Stimulated activated CD8-positive, alpha-beta memory T cell treated with anti-CD3 and anti-CD28 coated beads, Interleukin-4, amount 100 ng/mL, for 48 hours (primary cell): Measurements from ENCODE around the gene CCDC107.
"Not testable (repeated sequence)": the region's sequence is repeated elsewhere in the genome, so short reads cannot be mapped to it uniquely, and the experiment has no call there.

Source experiments
- DNase-seq: peaks from one replicate; pipeline ENCODE4 v3.0.0-alpha.2; 2020

CCDC107 gene

DNA sequence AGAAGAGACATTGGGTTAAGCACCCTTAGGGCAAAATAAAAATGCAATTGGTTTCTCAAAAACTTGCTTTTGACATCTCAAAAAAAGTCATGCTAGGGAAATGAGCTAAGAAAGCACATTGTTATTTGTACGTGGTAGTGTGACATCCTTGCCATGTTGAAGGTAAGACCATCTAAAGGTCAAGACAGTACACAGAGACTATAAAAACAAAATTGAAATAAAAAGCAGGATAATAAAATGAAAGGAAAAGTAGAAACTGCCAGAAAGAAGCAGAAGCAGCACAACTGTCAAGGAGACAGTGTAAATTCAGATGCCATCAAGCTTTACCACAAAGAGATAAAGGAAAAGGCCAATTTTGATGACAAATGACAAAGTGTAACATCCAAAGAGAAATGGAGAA is 18.9 kb upstream of the CCDC107 start:
- DNase-seq: not testable (repeated sequence)

DNA sequence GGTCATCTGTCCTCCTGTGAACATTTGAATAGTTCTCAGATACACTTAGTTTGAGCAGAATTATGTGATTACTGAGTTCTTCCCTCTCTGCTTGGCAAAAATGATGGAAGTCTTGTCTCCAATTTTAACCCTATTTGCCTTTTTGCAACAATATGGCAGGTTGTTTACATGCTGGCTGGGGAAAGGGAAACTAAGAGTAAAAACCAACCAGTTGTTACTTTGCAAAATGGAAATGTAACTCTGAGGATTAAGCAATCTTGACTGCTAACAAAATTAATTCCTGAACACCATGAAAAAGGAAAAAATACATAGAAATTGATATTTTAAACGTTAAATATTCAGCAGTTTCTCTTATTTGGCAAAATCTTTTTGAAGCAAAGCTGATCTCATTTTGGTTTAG is 18.5 kb upstream of the CCDC107 start:
- DNase-seq: no peak

DNA sequence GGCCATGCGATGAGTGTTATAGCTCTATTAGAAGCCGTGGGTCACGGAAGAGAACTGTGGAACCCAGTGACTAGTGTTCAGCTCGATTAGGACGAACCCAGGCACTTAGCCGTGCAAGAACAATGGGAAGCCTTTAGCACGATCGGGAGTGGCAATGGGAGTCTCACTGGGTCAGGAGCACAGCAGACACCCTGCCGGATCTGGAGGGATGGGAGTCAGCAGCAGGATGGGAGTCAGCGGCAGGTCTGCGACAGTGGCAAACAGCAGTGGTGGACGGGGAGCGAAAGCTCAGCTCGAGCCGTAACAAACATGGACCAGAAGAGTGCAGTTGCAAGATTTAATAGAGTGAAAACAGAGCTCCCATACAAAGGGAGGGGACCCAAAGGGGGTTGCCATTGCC is 17.7 kb upstream of the CCDC107 start:
- DNase-seq: not testable (repeated sequence)

DNA sequence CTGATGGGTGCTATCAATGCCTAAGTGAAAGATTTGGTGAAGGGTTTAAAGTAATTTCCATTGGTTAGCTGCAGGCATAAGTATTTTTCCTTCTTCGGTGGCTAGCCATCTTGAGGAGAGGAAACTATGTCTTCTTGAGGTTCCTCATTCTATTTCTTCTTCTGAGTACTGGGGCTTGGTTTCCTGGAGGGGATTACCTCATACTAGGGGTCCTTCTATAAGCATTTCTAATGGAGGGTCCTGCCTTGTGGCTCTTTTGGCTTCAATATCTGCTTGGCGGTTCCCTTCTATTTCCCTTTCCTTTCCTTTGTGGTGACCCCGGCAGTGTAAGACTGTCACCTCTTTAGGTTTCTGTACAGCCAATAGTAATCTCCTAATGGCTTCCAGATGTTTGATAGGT is 16.6 kb upstream of the CCDC107 start:
- not testable (repeated sequence) for DNase-seq

DNA sequence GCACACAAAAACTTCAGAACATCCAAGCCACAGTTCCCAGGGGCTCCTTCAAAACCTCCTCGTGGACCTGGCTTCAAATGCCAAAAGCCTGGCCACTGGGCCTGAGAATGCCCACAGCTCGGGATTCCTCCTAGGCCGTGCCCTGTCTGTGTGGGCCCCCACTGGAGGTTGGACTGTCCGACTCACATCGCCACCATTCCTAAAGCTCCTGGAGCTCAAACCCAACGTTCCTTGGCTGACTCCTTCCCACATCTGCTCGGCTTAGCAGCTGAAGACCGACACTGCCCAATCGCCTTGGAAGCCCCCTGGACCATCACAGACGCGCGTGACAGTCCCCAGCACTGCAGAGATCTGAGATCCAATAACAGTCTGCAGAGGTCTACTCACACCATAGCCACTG is 15.0 kb upstream of the CCDC107 start:
- DNase-seq: no peak

DNA sequence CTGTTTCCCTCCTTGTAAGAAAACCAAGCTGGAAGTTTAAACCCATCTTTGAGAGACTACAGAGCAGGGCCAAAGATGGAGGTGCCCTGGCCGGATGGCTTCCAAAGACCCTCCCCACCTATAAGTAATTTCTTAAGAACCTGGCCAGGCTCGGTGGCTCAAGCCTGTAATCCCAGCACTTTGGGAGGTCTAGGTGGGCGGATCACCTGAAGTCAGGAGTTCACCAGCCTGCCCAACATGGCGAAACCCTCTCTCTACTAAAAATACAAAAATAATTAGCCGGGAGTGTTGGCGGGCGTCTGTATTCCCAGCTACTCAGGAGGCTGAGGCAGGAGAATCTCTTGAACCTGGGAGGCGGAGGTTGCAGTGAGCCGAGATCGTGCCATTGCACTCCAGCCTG is 12.4 kb upstream of the CCDC107 start:
- not testable (repeated sequence) for DNase-seq

DNA sequence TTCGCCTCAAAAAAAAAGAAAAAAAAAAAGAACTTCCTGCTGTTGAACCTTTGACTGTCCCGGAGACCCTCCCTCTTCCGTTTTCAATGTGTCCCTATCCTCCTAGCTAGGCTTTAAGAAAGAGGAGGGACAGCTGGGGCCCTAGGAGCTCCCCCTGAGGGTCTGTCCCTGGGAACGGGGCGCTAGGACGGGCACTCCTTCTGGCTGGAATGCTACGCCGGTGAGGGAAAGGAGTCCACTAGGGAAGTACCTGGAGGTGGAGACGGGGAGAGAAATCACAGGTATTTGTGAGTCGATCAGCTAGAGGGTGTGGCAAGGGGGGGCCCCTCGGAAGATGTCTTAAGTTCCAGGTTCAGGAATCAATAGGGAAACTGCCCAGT is 11.9 kb upstream of the CCDC107 start:
- no peak for DNase-seq

DNA sequence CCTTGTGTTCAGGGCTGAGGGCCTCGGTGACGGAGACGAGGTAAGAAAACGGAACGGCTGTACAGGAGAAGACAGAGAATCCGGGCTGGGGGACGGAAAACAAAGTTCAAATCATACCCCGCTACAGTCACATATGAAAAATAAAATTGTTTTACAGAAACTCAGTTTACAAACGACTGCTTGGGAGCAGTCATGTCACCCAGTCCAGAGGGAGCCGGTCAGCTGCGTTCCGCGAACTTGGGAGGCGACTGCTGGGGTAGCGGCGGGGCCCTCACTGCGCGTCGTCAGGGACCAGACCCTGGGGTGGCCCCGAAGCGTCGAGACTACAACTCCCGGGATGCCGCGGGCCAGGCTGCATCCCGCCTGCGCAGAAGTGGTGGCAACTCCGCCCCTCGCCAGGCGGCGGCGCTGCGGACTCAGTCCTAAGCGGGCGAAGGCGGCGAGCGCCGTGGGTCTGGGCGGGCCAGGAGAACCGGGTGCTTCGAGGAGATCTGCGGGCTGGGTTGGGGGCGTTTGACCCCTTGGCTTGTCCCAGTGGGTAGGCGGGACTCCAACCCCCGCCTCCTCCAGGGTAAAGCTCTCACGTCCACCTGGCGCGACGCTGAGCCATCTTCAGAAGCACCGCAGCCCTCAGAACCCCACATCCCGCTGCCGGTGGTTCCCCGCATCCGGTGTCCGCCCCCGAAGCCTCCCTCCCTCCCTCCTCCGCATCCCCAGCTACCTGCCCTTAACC is 11.4 kb upstream of the CCDC107 start:
- DNase-seq: peak; percentile 94

DNA sequence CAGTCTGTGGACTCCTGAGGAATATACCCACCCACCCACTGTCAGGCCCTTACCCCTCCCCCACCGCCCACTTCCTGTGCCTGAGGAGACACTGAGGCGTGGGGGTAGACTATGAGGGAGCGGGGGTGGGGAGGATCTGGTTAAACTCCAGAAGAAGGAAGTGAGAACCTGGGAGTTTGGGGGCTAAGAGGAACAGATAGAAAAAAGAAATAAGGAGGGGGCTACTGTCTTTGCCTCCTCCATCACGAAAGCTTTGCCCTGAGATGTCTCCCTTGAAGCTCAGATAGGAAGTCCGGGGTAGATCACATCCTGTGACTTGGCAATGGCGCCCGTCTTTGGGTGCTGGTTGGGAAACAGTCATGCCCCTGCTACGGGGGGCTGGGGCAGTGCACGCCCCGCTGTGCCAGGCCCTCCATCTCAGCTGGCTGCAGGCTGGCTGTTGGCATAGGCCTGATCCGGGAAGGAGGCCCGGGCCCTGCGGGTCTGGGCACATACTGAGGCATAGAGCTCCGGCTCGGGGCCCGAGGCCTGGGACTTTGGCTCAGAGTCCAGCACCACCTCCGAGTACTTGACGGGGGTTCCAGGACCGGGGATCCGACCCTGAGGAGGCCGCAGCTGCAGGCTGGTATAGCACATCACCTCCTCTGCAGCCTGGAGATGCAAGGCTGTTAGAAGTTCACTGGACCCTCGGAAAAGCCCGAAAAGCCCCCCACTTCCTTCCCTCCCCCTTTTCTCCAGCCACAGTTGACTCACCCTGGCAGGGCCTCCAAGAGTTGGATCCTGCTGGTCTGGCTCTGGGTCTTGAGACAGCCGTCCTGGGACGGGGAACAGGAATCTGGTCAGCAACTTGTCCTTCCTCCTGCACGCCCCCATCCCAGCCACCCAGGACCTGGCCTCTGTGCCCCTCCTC is 8.4 kb upstream of the CCDC107 start:
- peak; percentile 69 for DNase-seq

DNA sequence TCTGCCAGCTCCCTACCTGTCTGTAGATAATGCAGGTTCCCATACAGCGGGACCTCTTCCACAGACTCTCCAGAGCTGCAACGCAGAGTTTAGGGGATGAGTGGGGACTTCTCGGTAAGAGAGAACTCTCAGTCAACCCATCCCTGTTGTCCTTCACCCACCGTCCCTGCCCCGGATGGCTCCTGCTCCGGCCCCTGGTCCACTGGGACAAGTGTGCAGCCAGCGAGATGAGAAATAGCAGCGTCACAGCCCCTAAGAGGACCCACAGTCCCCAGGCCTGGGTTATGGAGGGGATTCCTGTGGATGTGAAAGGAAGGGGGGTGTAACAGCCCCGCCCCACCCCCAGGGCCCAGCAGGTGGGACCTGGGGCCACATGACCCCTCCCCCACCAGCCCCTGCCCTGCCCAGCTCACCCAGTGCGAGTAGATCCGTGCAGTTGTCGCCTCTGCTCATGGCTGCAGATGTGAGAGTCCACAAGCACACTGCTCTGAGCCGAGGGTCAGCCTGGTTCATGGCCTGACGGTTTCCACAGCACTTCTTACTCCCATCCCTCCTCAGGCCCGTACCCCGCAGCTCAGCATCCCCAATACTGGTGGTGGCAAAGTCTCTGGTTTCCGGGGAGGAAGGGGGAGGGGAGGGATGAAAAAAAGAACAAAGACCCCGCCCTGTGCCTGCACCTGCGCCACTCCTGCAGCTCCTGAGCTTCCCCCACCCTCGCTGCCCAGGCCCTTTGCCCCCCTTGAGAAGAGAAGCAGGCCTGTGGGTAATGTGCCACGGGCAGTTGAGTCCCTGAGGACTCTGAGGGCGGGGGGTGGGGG is 7.5 kb upstream of the CCDC107 start, which contains the start of gene SIT1:
TSS of gene SIT1 (minus strand) at position 591 of the 818 bp plus-strand sequence. CDS start at position 513, 78 bp downstream.
- DNase-seq: peak; percentile 63

DNA sequence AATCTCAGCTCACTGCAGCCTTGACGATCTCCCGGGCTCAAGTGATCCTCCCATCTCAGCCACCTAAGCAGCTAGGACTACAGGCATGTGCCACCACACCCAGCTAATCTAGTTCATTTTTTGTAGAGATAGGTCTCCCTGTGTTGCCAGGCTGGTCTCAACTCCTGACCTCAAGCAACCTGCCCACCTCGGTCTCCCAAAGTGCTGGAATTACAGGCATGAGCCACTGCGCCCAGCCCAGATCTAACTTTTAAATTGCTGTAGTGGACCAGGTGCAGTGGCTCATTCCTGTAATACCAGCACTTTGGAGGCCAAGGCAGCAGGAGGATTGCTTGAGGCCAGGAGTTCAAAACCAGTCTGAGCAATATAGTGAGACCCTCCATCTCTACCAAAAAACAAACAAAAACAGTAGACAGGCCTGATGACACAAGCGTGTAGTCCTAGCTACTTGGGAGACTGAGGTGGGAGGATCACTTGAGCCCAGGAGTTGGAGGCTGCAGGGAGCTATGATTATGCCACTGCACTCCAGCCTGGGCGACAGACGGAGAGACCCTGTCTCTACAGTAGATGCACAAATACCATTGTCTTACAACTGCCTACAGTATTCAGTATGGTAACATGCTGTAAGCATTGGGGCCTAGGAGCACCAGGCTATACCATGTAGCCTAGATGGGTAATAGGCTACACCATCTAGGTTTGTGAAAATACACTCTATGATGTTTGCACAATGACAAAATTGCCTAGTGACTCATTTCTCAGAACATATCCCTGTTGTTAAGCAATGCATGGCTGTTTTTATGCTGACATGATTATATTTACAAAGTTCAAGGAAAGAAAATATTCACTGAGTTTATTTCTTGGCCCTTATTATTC is 5.9 kb upstream of the CCDC107 start:
- DNase-seq: no peak

DNA sequence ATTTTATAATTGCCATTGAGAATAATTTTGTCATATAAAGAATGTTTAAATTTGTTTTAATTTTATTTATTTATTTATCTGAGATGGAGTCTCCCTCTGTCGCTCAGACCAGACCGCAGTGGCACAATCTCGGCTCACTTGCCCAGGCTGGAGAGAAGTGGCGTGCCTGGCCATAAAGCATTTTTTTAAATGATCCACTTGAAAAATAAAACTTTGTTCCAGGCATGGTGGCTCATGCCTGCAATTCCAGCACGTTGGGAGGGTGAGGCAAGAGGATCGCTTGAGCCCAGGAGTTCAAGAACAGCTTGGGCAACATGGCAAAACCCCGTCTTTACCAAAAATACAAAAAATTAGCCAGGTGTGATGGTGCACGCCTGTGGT is 5.3 kb upstream of the CCDC107 start:
- DNase-seq: no peak

DNA sequence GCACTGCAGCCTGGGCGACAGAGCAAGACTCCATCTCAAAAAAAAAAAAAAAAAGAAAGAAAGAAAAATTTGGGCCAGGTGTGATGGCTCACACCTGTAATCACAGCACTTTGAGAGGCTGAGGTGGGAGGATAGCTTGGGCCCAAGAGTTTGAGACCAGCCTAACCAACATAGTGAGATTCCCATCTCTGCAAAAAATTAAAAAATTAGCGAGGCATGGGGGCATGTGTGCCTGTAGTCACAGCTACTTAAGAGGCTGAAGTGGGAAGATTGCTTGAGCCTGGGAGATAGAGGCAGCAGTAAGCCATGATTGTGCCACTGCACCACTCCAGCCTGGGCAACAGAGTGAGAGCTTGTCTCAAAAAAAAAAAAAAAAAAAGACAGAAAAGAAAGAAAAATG is 4.5 kb upstream of the CCDC107 start:
- DNase-seq: no peak

DNA sequence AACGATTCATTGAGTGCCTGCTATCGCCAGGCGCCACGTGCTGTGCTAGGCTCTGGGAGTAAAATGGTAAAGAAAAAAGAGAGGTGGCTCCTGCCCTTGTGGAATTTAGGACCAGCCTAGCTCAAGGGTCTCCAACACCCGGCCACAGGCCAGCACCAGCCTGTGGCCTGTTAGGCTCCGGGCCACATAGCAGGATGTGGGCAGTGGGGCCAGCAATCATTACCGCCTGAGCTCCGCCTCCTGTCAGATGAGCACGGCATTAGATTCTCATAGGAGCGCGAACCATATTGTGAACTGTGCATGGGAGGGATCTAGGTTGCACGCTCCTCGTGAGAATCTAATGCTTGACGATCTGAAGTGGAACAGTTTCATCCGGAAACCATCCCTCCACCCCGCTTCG is 1.7 kb upstream of the CCDC107 start:
- DNase-seq: no peak

DNA sequence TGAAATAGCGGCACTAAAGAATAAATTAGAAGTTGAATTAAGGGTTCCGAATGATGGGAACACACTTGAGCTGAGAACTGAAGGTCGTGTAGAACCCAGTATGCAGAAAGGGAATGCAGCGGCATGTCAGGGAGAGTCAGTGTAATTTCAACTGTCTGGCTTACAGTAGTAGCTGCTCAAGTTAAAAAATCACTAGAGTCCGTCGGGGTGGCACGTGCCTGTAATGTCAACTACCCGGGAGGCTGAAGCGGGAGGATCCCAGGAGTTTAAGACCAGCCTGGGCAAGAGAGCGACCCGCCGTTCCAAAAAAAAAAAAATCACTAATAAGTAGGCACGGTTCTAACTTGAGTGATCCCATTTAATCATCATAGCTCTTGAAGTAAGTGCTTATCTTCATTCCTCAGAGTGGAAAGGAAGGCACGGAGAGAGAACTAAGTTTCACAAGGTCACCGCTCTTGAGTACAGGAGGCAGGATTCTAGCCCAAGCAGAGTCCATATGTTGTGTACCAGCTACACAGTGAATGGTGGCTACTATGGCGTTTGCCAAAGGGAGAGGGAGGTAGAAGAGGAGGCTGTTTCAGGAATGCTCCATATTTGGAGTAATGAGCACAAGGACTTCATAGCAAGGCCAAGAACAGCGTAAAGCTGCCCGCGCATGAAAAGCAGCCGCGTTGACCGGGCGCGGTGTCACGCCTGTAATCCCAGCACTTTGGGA is 1.1 kb upstream of the CCDC107 start:
- no peak for DNase-seq

DNA sequence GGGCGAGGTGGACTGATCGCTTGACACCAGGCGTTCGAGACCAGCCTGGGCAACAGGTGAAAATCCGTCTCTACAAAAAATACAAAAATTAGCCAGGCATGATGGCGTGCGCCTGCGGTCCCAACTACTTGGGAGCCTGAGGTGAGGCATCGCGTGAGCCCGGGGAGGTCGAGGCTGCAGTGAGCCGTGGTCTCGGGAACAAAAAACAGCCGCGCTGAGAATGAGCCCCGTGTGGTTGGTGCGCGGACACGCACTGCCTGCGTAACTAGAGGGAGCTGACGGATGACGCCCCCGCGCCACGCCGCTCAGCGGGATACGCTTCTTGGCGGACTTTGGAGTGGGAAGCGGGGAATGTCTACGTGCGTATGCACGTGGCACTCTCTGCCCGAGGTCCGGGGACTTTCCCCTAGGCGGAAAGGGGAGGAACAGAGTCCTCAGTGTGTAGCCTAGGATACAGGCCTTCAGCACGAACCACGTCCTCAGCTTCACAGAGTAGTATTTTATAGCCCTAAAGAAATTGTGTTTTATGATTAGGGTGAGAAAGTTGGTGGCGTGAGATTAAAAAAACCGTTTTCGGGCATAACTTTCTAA is 451 bp upstream of the CCDC107 start, which contains the start of gene RMRP:
TSS of gene RMRP (minus strand) at position 474 of the 591 bp plus-strand sequence.
- DNase-seq: peak; percentile 97

DNA sequence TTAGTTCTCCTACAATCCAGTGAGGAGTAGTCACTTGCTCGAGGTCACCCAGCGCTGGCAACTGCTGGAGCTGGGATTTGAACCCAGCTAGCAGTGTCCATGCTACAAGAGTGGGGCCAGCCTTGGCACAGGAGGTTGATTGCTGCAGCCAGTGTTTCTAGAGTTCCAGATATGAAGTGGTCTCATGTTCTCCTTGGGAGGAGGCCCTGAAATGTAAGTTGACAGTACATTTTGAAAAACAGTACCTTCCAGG is 802 bp downstream of the CCDC107 start:
- DNase-seq: peak; percentile 47

DNA sequence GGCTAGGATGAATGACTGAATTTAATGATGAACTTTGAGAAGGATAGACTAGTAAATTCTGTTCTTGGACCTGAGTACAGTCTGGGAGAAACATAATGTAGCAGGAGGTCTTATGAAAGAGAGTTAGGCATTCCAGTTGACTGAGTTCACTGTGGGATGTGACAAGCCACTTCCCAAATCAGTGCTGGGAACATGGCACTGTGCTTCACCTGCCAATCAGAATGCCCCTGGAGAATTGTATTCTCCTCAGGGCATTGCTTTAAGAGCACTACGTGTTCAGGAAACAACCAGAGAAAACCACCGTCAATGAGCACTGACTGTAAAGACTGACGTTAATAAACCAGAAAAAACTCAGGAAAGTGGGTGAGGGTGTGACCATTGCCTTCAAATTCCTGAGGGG is 1.2 kb downstream of the CCDC107 start:
- DNase-seq: no peak

DNA sequence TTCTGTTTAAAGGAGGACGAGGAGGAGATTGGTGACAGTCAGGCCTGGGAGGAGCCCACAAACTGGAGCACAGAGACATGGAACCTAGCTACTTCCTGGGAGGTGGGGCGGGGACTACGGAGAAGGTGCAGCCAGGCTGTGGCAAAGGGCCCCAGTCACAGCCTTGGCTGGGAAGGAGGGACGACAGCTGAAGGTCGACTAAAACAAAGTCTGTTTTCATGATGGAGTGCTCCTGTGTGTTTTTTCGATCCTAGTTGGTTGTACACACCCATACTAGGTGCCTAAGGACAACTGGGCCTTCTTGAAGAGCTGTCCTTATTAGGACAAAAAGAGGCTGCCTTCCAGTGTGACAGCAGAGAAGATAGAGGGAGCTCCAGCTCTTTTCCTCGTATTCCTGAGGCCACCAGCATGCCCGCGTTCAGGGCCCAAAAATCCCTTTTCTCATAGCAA is 2.9 kb downstream of the CCDC107 start:
- no peak for DNase-seq

DNA sequence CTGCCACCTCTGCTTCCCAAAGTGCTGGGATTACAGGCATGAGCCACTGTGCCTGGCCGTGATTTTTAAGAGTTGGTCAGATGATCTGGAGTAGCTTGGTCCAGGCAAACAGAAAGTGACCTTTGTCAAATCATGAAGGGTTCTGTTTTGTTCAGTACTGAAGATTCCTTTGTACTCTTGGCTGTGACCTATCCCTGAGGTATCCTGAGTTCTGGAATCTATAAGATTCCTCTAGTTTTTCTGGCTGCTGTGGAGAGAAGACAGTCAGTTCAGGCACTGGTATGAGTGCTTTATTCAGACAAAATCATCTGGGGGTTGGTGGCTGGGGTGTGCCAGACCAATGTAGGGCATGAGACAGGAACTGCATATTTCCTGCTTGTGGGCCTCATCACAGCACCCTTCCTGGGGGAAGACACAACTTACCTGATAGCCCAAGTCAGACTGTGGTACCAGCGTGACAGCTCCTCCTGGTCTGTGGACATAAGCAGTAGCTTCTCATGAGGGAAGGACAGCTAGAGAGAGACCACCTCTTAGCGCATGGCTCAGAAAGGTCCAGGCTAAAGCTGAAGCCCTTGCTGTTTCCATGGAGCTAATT is 3.8 kb downstream of the CCDC107 start:
- DNase-seq: peak; percentile 31

DNA sequence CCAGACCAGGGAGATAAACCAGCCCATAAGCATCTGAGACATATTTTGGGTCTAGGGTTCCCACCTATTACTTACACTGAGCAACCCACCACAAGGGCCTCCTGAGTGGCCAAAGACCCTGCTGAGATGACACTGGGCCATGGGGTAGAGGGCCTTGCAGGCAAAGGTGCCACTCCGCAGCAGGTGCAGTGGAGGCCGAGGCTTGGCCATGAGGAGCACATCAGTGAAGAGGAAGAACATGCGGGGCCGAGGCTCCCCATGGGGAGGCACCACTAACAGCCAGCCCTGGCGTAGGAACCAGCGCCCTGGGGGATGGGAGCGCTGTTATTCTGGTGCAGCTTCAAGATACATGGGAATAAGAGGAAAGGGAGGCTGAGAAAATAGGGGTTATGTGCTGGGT is 4.3 kb downstream of the CCDC107 start:
- DNase-seq: no peak
